AG08395 (cell line): Measurements from ENCODE around the gene SUB1.

ENCODE experiments used
- DNase-seq: peaks from one replicate; pipeline ENCODE4 v3.0.0; 2012; ENCODE audit warnings: mixed read lengths, low spot score

The SUB1 gene

DNA sequence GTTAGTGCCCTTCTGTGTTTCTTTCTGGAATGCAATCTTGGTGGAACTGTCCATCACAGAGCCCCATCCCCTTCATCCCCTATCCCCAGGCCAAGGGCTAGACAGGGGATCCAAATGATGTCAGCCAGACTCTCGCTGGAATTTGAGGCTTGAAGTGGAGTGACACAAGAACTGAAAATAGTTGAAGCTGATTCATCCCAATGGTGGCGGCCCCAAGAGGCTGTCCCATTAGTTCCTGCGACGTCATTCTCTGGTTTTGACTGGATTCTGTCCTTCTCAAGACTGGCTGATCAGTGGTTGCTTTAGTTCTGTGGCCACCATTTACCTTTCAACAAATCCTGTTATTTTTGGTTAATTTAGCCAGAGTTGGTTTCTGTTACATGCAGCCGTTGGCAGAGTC lies 59.9 kb downstream of the SUB1 start:
- DNase-seq = no peak

- DNase-seq = no peak
Observed at GRCh38 chr5:32646061-32646969, 61.0 kb downstream of the SUB1 start.

DNA sequence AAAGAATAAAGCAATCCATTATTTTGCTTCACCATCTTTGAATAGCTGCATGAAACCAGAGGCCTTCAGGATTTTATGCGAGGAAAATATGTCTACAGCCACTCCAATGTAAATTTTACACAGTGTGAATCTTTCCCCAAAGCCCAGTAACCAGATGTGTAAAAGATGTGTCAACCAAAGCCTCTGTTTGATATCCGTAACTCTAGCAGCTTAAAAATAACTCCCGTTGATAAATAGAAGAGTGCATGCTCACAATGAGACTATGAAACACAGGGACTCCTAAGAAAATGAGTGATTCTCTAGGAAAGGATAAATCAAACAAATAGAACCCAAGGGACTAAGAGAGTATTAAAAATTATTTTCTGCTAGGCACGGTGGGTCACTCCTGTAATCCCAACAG lies 65.7 kb downstream of the SUB1 start:
- no peak for DNase-seq

GRCh38 chr5:32651638-32652037 lies 66.3 kb downstream of the SUB1 start:
- DNase-seq = no peak
